NT2/D1 (cell line): ENCODE measurements around the gene NOL4L.

ENCODE experiments used
- SUZ12 ChIP-seq: IDR thresholded peaks from 2 replicates; pipeline ENCODE4 v1.6.1; 2011; ENCODE audit not compliant: insufficient read length, insufficient read depth; ENCODE audit errors: extremely low read depth
- YY1 ChIP-seq: IDR thresholded peaks from 2 replicates; pipeline ENCODE4 v1.6.1; 2011; ENCODE audit not compliant: insufficient read length, insufficient read depth
- ZNF274 ChIP-seq: IDR thresholded peaks from 2 replicates; pipeline ENCODE4 v1.6.1; 2011; ENCODE audit warnings: mild to moderate bottlenecking, low read depth, low read length

- TF ChIP-seq SUZ12 (no peak), ZNF274 (no peak), YY1 (no peak)
Observed at GRCh38 chr20:32528905-32529670, 56.0 kb downstream of the NOL4L start.
